GM21390 (cell line): Measurements from ENCODE around the gene FOXN1.
A peak's percentile ranks its signal among the peaks of the same experiment; 100 is the strongest.
"Not testable (repeated sequence)": the region's sequence is repeated elsewhere in the genome, so short reads cannot be mapped to it uniquely, and the experiment has no call there.

Source experiments
- ATAC-seq: cut with Tn5 transposase; IDR thresholded peaks from one replicate; pipeline ENCODE4 v1.9.1; 2021; ENCODE audit not compliant: unreplicated experiment

The FOXN1 gene

DNA sequence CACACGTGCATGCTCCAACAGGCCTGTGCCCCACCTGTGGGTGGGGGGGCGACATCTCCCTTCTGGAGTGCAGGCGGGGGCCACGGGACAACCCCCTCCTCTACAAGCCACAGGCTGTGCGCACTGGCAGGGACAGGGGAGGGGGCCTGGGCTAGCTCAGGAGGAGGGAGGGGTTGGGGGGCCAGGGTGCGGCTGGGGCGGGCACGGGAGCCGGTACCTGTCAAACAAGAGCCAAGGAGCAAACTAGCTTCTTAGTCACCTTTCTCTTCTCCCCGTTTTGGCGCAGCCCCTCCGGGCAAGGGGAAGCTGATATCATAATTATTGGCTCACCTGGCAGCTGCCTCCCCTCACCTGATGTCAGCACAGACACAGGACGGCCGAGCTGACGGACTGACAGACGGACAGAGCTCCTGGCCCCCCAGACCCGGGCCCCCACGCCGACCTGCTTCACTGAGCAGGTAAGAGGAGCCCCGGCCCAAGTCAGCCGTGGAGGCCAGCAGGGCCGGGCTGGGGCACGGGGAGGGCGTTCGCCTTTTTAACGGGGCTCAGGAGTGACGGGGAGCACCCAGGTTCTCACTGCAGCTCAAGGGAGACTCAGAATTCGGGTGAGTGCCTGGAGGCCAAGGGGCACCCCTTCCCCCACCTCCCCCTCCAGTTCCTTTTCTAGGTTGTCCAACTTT lies at the start of gene FOXN1:
FOXN1 (plus strand) TSS at position 363 of the 680 bp plus-strand sequence. CDS start 17,622 bp downstream, outside the sequence.
- ATAC-seq = no peak

DNA sequence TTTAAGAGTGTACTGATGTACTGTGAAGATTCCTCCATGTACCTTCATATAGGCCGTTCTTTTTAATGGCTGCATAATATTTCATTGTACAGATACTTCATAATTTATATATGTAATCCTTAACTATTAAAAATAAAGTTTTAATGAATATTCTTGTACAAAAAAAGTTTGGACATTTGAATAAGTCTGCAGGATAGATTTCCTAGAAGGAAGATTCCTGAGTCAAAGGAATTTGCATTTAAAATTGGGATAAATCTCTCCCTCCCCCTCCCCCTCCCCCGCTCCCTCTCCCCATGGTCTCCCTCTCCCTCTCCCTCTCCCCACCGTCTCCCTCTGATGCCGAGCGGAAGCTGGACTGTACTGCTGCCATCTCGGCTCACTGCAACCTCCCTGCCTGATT lies 48.3 kb upstream of the FOXN1 start:
- ATAC-seq = no peak

DNA sequence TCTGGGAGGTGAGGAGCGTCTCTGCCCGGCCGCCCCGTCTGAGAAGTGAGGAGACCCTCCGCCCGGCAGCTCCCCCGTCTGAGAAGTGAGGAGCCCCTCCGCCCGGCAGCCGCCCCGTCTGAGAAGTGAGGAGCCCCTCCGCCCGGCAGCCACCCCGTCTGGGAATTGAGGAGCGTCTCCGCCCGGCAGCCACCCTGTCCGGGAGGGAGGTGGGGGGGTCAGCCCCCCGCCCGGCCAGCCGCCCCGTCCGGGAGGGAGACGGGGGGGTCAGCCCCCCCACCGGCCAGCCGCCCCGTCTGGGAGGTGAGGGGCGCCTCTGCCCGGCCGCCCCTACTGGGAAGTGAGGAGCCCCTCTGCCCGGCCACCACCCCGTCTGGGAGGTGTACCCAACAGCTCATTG lies 47.3 kb upstream of the FOXN1 start:
- ATAC-seq = not testable (repeated sequence)

GRCh38 chr17:28460901-28461300 lies 45.2 kb upstream of the FOXN1 start:
- ATAC-seq = no peak

DNA sequence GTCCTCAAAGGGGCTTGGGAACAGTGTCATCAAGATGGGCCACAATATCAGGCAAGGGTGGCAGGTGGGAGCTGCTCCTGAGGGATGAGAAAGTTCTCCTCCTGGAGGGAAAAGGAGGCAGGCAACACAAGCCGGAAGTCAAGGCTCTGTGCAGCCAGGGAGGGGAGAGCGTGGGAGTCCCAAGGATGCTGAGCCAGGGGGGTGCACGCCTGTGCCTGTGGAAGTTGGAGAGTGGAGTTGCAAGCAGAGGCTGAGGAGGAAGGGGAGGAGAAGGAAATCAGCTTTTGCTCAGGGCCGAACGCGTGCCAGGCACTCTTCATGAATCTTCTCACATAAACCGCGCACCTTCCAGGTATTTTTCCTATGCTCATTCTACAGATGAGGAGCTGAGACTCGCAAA lies 40.1 kb upstream of the FOXN1 start:
- ATAC-seq = no peak

DNA sequence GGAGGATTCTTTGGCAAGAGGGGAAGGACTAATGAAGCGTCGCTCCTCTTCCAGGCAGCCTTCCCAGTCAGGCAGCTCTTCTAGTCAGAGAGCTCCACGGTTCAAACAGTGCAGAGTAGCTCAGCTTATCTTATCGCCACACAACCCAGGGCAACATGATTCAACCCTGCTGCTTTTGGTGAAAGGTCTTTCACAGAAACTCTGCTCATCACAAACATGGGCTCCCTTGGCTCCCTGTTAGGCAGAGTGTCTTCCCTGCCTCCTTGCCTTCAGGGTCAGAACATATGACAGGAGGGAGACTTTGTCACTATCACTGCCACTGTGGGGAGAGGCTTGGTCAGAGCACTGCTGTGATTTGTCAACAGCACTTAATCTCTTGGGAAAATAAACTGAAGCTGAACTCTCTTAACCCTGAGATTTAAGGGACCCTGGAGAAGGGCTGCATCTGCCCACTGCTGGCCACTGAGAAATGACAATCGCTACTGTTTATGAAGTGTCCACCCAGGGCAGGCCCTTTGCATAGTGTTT lies 39.6 kb upstream of the FOXN1 start:
- no peak for ATAC-seq

DNA sequence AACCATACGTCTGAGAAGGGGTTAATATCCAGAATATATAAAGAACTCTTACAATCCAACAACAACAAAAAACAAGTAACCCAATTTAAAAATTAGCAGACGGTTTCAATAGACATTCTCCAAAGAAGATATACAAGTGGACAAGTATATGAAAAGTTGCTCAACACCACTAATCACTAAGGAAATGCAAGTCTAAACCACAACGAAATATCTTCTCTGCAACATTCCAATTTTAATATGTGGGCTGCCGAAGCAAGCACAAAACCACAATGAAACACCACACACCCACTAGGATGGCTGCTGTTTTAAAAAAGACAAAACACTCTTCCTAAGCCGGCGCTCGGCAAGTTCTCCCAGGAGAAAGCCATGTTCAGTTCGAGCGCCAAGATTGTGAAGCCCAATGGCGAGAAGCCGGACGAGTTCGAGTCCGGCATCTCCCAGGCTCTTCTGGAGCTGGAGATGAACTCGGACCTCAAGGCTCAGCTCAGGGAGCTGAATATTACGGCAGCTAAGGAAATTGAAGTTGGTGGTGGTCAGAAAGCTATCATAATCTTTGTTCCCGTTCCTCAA lies 38.6 kb upstream of the FOXN1 start:
- ATAC-seq = no peak

DNA sequence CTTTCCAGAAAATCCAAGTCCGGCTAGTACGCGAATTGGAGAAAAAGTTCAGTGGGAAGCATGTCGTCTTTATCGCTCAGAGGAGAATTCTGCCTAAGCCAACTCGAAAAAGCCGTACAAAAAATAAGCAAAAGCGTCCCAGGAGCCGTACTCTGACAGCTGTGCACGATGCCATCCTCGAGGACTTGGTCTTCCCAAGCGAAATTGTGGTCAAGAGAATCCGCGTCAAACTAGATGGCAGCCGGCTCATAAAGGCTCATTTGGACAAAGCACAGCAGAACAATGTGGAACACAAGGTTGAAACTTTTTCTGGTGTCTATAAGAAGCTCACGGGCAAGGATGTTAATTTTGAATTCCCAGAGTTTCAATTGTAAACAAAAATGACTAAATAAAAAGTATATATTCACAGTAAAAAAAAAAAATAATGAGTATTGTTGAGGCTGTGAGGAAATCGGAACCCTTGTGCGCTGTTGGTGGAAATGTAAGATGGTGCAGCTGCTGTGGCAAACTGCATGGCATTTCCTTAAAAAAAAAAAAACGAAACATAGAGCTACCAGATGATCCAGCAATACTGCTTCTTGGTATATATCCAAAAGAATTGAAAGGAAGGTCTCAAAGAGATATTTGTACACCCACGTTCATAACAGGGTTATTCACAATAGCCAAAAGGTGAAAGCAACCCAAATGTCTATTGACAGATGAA lies 38.0 kb upstream of the FOXN1 start:
- not testable (repeated sequence) for ATAC-seq

DNA sequence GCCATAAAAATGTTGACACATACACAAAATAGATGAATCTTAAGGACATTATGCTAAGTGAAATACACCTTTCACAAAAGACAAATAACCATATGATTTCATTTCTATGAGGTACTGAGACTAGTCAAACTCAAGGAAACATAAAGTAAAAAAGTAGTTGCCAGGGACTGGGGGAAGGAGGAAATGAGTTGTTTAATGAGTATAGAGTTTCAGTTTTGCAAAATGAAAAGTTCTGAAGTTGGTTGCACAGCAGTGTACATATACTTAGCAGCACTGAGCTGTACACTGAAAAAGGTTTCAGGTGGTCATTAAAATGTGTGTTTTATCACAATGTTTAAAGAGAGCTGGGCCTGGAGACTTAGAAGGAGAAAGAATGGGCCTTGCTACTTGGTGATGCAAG lies 37.4 kb upstream of the FOXN1 start:
- ATAC-seq = peak; percentile 61

DNA sequence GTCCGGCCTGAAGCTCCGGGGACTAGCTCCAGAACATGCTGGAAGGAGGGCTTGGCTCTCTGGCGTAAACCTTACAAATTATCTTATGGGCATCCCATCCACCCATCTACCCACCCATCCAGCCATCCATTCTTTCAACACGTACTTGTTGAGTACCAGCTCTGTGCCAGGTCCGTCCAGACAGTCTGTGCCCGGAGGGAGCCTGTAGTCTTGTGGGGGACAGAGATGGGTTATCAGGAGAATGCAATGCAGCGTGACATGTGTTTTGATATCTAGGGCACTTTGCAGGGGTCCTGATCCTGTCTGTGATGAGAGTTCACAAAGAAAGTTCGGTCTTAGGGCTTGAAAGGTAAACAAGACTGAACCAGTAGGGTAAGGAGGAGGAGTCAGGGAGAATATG lies 36.8 kb upstream of the FOXN1 start:
- ATAC-seq = no peak

DNA sequence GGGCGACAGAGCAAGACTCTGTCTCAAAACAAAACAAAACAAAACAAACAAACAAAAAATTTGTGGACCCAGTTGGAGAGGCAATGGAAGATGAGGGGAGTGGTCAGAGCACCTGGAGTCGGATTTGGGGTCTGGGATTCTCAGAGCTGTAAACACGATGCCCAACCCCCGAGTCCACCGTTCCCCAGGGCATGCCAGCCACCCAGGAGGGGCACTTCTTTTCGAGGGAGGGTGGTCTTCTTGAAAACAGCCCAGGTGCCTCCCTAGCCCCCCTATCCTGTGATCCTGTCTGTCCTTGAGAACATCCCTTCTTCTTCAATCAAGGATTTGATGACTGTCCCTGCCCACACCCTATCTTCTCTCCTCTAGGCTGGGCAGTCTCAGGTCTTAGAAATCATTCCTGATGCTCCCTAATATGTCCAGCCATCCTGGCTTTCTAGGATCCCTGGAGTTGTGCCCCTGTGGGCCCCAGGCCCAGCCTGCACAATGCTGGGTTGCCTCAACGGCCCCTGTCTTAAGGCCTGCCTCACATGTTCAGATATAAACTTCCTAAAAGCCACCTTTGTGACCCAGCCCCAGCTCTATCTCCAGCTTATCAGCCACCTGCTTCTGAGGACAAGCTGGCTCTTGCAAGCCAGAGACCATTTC lies 35.8 kb upstream of the FOXN1 start:
- ATAC-seq = no peak

DNA sequence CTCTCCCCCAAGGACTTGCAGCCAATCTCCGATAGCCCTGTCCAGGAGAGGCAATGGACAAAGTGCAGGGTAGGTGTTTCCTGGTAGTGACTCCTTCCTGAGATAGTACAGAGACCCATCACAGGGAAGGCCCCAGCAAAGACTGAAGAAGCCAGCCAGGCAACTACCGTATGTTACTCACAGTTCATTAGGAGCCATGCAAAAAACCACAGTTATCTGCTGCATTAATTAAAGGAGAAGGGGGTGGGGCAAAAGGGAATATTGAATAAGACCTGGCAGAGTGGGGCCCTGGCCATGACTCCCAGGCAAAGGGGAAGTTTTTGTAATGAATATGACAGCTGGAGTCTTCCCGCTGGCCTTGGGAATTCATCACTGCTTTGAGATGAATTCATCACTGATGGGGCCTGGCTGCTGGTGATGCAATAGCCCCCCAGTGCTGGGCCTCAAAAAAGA lies 35.2 kb upstream of the FOXN1 start:
- no peak for ATAC-seq

DNA sequence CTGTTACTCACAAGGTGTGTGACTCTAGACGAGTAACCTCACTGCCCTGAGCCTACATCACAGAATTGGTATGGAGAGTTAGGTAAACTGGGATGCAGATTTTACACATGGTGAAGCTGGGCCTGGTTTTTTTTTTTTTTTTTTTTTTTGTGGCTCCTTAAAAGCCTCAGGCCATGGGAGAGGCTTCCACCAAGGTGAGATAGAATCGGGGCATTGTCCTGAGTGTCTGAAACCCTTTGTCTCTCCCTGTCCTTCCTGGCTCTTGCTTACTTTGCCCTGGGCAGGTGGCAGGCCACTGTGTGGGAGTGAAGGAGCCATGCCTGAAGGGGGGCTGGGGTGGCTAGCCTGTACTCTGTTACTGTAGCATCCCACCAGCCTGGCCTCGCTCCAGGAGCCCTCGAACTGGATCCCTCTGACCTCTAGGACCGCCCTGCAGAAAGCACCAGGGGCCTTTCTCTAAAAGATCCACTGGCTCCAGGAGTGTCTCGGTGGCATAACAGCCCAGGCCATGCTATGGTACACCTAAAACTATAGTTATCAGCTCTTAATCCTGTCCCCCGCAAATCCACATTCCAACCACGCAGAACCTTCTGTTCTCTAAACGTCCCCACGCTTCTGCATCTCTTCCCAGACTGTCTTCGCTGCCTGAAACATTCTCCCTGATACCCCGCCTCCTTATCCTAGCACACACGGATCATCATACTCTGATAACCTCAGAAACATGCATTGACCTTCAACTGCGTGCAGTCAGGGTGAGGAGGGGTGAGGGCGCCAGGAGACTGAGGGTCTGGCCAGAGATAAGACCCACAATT lies 34.4 kb upstream of the FOXN1 start:
- no peak for ATAC-seq

- no peak for ATAC-seq
Observed at GRCh38 chr17:28472871-28473497, 33.2 kb upstream of the FOXN1 start.

DNA sequence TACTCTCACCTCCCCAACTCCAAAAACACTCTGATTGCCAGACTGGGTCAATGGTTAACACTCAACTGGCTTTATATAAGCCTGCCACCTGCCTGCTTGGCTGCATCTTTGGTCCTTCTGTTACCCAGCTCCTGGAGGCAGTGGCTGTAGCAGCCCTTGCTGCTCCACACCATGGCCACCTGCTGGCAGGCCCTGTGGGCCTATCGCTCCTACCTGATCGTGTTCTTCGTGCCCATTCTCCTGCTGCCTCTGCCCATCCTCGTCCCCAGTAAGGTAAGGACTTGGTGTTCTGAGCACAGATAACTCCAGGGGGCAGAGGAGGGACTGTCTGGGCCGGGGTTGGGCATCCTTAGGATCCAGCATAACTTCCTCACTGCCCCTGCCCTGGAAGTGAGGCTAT lies 32.6 kb upstream of the FOXN1 start, which contains the start of gene SLC13A2:
SLC13A2 (plus strand) TSS at position 103 of the 400 bp plus-strand sequence; CDS start at position 172, 69 bp downstream.
- ATAC-seq = no peak

DNA sequence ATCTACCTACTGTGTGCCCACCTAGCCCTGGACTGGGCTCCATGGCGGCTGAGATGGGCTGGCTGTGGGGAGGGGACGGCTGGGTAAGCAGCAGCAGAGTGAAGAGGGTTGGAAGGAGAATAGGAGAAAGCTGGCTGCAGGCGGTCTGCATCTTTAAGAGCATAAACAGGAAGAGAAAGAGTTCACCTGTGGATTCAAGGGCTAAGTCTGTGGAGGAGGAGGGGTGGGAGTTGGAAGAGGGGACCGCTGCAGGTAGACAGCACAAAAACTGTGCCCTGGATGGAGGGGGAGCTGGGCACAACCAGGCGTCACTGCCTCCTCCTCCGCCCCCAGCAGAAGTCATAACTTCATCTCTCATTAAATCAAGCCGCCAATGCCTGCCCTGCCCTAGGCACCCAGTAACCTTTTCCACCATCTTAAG lies 32.0 kb upstream of the FOXN1 start:
- no peak for ATAC-seq

- ATAC-seq = no peak
Observed at GRCh38 chr17:28475151-28475900, 30.8 kb upstream of the FOXN1 start.

GRCh38 chr17:28476076-28476865 lies 29.9 kb upstream of the FOXN1 start:
- ATAC-seq = no peak

- no peak for ATAC-seq
Observed at GRCh38 chr17:28477928-28478327, 28.2 kb upstream of the FOXN1 start.
